ENCODE measurements around the gene COMT.

The COMT gene

GRCh38 chr22:19941365-19942082 is at the start of gene COMT, which contains the start of gene TXNRD2:
COMT (plus strand) TSS chr22:19941772; CDS start chr22:19962527, 20,755 bp downstream.
TXNRD2 (minus strand) TSS chr22:19941818; CDS start chr22:19941803, 15 bp downstream.
- TF ChIP-seq, protein P1, sequence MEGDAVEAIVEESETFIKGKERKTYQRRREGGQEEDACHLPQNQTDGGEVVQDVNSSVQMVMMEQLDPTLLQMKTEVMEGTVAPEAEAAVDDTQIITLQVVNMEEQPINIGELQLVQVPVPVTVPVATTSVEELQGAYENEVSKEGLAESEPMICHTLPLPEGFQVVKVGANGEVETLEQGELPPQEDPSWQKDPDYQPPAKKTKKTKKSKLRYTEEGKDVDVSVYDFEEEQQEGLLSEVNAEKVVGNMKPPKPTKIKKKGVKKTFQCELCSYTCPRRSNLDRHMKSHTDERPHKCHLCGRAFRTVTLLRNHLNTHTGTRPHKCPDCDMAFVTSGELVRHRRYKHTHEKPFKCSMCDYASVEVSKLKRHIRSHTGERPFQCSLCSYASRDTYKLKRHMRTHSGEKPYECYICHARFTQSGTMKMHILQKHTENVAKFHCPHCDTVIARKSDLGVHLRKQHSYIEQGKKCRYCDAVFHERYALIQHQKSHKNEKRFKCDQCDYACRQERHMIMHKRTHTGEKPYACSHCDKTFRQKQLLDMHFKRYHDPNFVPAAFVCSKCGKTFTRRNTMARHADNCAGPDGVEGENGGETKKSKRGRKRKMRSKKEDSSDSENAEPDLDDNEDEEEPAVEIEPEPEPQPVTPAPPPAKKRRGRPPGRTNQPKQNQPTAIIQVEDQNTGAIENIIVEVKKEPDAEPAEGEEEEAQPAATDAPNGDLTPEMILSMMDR (IDR thresholded peaks at IDR 0.05; ENCODE audit: low read depth, low read length) = no peak
- DNase-seq (ENCODE audit: extremely low read depth, low read depth) = no peak

GRCh38 chr22:19892257-19892879 is 49.2 kb upstream of the COMT start:
- TF ChIP-seq, protein P1 (IDR thresholded peaks at IDR 0.05; ENCODE audit: low read depth, low read length) = no peak
- DNase-seq (ENCODE audit: extremely low read depth, low read depth) = no peak

- TF ChIP-seq, protein P1 (IDR thresholded peaks at IDR 0.05; ENCODE audit: low read depth, low read length) = no peak
- no peak for DNase-seq (ENCODE audit: extremely low read depth, low read depth)
Measured at GRCh38 chr22:19892925-19893324, 48.6 kb upstream of the COMT start.

GRCh38 chr22:19893363-19893762 is 48.2 kb upstream of the COMT start:
- TF ChIP-seq, protein P1 (IDR thresholded peaks at IDR 0.05; ENCODE audit: low read depth, low read length) = no peak
- no peak for DNase-seq (ENCODE audit: extremely low read depth, low read depth)

DNA sequence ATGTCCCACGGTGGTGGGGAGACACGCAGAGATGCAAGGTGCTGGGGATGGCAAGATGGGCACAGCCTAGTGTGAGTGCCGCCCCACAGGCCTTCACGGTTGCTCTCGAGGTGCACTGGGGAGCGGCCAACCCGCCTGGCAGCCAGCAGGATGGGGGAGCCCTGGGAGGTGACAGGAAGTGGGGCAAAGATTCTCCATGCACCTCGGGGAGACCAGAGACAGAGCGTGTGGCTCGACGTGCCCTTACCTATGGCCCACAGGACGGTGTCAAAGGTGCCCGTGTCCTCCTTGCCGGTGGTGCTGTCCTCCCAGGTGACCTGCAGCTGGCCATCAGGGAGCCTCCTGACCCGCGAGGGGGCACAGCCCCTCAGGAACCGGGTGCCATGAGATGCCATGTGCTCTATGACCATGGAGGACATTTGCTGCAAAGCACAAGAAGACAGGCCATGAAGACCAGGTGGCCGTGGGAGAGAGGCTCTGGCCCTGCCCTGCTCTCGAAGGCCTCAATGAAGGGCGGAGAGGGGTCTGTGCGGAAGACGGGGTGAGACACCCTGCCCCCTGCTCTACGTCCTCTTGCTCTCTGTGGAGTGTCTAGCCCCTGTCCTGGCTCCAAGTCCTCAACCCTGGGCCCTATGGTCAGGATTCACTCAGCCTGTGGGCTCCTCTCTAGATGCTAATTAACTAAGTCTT is 46.3 kb upstream of the COMT start:
- no peak for DNase-seq (ENCODE audit: extremely low read depth, low read depth)
- TF ChIP-seq, protein P1 (IDR thresholded peaks at IDR 0.05; ENCODE audit: low read depth, low read length) = no peak

GRCh38 chr22:19896665-19897355 is 44.8 kb upstream of the COMT start:
- no peak for DNase-seq (ENCODE audit: extremely low read depth, low read depth)
- TF ChIP-seq, protein P1 (IDR thresholded peaks at IDR 0.05; ENCODE audit: low read depth, low read length) = no peak
